ENCODE results near the gene KCNH8.

DNA sequence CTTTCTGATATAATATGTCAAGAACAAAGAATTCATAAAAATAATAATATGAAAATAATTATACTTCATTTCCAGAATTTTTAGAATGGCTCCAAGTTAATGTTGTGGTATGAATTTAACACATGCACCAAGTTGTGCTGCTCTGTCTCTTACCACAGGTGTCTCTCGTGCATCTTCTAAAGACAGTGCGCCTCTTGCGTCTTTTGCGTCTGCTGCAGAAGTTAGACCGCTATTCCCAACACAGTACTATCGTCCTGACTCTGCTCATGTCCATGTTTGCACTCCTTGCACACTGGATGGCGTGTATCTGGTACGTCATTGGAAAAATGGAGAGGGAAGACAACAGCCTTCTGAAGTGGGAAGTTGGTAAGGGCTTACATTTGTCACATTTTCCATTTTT lies 246.6 kb downstream of the KCNH8 start:
- TF ChIP-seq POLR2AphosphoS5 (IDR thresholded peaks at IDR 0.05; ENCODE audit: borderline replicate concordance, low read depth, low read length) (no peak), EZH2 (IDR thresholded peaks at IDR 0.05) (no peak)
